Measurements from ENCODE around the gene ARHGAP25.

Gene ARHGAP25

DNA sequence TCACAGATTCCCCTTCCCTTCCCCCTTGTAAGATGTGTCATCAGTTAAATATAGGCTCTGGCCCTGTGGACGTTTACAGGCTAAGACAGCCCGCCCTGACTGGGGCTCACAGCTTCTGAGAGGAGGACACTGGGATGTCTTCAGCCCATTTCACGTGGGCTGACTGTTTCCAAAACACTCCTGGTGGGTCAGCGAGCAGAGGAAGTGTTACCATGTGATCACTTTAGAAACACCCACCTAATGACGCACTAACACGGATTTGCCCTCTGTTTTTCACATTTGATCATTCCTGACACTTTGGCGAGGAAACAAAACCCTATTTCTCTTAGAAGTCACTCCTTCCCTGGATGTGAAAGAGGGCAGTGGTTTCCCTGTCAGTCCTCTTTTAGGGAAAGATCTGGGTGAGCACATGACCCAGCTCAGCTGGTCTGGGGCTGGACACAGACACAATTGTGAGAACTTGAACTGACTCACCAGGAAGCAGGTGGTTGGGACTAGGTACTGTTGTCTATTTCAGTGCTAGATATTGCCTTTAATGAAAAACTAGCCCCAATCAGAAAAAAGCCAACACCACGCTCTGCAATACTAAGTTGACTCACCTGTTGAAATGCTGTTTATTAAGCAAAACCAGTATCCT is 97.7 kb downstream of the ARHGAP25 start:
- DNase-seq (ENCODE audit: low read depth) = no peak

DNA sequence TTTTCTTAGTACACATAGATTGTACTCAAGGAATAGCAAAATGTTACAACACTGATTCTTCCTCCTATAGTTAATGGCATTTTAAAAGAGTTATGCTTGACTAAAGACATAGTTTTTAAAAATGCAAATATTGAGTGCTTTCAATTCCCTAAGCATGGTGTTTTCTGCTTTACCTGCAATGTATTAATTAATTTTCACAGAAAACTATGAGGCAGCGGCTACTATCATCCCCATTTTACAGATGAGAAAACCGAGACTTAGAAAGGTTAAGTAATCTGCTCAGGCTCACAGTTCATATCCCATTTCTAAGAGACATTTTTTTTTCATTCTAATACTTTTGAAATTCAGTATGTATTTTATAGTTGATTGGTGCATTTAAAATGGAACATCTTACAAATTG is 98.6 kb downstream of the ARHGAP25 start:
- no peak for DNase-seq (ENCODE audit: low read depth)

DNA sequence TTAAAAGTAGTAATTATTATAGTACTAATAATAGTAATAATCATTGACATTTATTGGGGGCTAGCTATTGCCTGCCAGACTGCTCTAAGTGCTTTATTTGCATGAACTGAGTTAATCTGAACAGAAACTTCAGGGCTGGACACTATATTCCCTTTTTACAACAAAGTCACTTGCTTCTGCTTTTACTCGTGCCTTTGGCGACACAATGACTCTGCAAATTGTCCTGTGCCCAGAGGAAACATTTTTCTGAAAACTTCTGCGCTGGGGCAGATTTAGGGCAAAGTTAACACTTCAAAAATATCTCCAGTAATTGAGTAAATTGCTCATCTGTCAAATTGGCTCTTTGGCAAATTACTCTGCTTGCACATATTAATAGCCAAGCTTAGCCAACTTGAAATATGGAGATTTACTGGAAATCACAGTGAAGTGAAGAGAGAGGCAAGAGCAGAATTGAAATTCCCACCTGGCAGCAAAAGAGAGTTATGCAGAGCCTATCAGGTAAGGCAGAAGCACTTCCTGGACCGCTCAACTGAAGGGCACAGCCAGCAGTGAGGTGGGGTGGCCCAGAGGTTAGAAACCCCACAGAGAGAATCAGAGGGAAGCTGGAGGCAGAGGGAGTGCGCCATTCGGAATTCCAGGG is 100.2 kb downstream of the ARHGAP25 start:
- DNase-seq (ENCODE audit: low read depth) = no peak

DNA sequence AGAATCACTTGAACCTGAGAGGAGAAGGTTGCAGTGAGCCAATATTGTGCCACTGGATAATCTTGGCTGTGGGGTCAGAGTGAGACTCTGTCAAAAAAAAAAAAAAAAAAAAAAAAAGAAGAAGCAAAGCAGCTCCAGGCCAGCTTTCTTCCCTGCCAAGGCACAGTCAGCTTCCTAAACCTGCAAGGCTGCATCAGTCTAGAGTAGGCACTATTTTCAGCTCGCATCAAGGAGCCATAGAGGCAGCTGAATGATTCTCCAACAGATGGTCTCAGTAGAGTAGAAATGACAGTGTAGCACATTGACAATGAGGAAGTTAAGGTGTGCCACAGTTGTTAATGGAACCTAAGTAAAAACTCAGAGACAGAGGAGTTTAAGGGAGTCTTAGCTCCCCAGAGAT is 101.0 kb downstream of the ARHGAP25 start:
- no peak for DNase-seq (ENCODE audit: low read depth)

DNA sequence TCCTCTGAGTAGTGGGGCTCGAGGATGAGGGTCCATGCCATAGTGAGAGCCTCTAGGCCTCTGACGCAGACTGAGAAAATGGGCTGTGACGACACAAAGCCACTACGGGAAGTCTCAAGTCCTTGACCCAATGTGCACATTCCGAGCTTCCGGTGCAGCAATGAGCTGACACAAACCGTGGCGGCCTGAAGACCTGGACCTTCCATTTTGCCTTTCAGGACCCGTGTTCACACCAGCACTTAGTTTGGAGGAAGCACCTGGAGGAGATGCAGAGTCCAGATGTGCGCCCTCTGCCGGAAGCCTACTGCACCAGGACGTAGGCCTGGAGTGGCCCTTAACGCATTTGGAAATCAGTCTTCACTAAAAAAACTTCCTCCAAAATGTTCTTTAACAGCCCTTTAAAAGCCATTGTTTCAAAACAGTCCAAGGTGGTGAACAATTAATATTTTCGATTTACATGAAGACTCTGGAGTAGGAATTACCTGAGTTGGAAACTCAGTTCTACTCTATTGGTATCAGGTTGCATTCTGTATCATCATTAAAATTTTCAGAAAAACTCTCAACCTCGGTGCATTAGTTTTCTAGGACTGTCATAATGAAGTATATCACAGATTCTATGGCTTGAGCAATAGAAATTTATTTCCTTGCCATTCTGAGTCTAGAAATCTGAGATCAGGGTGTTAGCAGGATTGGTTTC is 102.7 kb downstream of the ARHGAP25 start:
- peak; percentile 16 for DNase-seq (ENCODE audit: low read depth)

DNA sequence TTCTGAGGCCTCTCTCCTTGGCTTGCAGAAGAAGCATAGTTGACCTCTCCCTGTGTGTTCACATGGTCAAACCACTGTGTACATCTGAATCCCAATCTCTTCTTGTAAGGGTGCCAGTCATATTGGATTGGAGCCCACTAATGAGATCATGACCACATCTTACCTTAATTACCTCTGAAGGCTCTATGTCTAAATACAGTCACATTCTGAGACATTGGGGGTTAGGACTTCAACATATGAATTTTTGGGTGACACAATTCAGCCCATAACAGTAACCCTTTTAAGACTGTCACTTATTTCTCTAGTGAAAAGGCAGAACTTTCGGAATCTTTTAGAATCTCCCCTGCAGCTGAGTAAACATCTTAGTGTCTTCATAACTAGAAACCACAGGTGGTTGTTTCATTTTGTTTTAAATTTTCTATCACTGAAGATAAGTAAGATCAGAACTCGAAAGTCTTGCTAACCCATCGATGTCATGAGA is 103.3 kb downstream of the ARHGAP25 start:
- DNase-seq (ENCODE audit: low read depth) = no peak

DNA sequence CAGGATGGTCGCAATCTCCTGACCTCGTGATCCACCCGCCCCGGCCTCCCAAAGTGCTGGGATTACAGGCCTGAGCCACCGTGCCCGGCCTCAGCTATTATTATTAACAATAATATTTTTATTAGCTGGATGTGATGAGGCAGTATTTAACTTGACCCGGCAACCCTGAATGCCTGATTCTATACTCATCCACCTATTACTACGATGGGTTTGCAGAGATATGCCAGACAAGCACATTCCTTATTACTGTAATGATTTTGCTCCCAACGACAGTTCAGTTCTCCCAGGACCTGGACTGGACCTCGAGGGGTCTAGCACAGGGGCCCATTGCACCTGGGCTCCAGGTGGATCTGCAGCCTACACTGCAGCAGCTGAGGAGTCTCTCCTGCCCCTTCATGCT is 104.0 kb downstream of the ARHGAP25 start:
- no peak for DNase-seq (ENCODE audit: low read depth)

DNA sequence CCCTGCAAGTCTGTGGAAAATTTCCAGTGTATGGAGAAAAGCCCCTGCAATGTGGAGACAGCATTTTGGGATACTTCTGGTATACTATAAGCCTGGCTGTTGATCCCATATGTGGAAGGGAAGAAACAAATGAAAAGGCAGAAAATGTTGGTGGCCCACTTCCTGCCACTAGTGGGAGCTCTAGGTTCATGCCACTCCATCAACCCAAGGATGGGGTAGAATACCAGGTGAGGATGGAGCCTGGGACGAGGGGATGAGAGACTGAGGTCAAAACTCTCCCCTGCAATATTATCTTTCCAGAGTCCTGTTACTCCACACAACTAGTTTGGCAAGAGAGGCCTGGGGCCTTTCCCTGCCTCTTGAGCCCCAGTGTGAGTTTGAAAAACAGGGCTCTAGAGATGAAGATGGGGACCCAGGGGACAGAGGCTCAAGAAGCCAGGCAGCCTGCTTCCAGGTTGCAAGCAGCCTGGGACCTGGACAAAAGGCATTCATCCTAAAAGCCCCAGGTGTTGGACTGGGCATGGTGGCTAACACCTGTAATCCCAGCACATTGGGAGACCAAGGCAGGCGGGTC is 104.7 kb downstream of the ARHGAP25 start:
- DNase-seq (ENCODE audit: low read depth) = no peak

DNA sequence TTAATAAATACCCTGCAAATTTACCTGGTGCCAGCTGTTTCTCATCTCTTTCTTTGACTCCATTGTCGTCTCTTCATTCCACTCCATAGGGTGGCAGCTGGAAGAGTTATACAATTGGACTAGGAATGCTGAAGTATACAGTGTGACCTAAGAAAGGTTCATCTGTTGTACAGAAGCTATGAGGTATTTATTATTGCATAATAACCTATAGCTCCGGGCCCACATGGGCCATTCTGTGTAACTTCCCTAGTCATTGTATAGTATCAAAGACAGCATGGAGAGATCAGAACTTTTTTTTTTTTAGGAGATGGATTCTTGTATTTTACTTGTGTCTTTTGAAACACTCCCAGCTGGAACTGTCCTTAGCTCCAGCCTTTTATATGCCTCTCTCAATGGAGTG is 110.4 kb downstream of the ARHGAP25 start:
- no peak for DNase-seq (ENCODE audit: low read depth)

DNA sequence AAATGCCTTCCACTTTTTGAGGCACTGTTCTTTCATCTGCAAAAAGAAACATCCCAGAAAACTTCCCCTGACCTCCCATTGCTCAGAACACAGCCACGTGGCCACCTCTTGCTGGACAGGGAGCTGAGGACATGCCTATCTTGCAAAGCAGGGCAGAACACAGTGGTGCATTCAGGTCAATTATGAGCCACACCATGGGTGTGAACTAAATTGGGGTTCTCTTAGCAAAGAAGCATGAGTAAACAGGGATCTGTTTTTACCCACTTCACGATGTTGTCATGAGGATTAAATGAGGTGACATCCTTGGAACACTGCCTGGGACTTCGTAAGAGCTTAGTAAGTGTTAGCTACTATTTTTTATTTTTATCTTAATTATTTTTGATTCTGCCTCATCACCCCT is 111.5 kb downstream of the ARHGAP25 start:
- DNase-seq (ENCODE audit: low read depth) = no peak

DNA sequence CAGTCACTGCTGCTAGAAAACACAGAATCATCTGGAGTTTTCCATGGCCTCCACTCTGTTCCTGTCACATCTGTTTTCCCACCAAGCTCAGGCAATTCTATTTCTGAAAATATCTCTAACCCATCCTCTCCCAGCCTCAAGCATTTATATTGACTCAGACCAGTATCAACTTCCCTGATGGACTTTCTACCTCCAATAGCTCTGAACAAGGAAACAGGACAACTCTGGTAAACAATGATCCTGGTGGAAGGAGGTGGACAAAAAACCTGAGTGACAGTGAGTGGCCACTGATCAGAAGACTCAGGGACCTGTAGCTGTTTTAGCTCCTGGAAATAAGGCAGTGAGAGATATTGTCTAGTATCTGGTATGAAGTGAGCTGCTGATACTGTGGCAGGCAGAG is 113.1 kb downstream of the ARHGAP25 start:
- DNase-seq (ENCODE audit: low read depth) = no peak

DNA sequence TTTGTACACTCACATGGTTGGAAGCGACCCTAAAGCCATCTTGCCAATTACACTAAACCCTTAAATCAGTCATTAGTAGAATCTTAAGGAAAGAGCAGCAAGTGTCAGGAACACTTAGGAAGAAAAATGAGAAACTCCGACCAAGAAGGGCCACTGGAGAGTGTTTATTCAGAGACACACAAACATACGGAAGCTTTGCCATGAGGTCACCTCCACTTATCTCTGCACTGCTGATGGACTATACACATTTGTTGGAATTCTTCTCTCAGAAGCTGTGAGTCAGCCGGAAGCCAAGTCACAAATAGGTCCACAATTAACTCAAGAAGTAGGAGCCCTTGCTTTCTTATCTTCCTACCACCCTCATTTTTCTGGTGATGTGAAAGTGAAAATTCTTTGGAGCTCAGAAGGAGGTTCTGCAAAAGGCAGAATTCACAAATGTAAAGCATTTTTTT is 115.0 kb downstream of the ARHGAP25 start:
- DNase-seq (ENCODE audit: low read depth) = no peak

DNA sequence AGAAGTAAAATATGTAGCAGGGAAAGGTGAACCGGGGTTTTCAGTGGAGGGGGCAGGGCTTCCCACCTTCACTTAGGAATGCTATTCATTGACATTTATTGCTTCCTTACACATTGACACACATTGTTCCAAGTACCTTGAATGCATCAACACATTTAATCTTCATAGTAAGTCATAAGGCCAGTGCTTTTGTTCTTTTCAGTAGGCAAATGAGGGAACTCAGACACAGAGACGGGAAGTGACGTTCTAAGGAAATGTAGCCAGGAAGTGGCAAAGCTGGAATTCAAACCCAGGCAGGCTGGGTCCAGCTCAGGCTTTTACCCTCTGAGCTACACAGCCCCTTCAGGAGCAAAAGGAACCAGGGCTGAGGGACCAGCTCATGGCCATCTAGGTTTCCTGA is 115.9 kb downstream of the ARHGAP25 start:
- no peak for DNase-seq (ENCODE audit: low read depth)

DNA sequence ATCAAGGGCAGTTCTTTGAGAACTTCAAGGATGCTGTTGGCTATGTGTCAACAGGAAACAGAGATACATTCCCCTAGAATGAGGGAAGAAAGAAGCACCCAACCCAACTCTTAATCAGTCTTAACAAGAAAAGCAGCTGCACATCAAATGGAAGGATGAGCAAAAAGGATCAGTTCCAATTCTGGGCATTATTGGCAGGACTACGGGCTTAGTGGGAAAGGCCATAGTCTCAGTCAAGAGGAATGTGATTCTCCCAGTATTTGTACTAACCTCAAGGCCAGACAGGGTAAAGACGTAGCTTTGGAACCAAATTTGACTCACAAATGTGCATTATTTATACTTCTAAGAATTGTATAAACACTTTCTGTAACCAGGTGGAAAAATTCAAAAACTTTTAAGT is 118.4 kb downstream of the ARHGAP25 start:
- no peak for DNase-seq (ENCODE audit: low read depth)

DNA sequence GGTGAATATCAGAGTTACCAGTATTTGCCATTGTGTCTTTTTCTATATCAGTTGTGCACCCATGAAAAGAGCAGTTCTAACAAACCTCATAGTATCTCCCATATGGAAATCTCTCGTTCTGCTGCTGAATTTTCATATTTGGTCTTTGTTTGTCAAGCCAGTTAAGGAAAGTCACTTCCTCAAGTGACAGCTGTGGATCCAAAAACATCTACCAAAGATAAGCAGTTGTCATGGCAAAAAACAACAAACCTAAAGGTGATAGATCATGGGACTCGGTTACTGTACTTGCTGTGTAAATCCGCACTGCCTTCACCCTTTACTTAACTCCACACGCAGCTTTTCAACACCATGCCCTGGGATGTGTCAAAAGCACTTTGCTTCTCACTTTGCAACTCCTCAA is 119.3 kb downstream of the ARHGAP25 start:
- no peak for DNase-seq (ENCODE audit: low read depth)

DNA sequence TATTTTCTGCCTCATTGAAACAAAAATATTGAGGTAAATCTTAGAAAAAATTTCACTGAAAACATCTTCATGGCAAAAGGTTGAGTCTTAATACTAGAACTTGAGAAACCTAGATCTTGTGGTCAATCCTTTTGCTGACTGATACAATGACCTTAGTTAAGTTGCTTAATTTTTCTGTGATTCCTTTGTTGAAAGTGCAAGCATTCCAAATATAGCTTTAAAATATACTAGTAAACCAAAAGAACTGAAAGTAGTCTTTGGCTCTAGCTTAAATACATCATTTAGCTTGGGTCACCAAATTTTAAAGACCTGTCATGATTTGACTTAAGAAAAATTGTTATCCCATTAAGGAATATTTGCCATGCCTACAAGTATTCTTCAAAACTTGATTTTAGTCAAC is 119.9 kb downstream of the ARHGAP25 start:
- no peak for DNase-seq (ENCODE audit: low read depth)

DNA sequence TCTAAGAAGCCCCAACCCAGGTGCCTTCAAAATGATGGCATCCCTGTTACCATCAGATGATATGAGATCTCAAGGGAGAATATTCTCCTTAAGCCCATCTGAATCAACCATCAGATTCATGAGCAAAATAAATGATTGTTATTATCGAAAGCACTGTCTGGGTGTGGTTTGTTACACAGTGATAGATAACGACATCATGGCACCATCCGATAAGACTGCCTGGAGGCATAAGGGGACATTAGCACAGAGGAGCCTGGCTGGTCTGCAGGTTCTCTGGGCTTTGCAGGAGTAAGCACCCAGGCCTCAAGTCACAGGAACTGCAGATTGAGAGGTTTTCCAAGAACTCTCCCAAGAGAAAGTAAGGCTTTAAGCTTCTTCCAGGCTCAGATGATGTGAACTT is 120.9 kb downstream of the ARHGAP25 start:
- no peak for DNase-seq (ENCODE audit: low read depth)

DNA sequence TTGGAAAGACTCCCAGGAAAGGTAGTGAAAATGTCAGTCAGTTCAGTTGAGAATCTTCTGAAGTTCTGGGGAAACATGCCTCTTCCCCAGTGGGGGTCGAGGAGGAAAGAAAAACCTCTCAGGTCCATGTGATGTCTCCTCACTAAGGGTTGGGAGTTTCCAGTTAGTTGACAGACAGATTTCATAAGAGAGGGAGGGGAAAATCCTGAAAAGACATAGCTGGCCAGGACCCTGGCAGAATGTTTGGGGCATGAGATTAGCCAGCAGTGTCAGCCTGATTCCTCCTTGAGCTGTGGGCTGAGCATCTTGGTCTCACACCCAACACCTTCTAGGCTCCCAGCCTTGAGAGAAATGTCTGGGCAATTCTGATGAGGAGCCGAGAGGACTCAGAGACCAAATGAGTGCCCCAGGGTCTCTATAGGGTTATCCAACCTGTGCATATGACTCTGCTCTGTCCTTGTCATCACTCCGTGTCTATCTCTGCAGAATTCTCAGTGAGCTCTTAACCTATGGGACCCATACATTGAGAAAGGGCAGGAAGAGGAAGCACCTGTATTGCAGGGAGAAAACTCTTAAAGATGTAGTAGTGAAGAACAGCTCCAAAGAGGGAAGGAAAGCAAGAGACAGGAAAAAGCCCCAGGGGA is 122.7 kb downstream of the ARHGAP25 start:
- DNase-seq (ENCODE audit: low read depth) = no peak

DNA sequence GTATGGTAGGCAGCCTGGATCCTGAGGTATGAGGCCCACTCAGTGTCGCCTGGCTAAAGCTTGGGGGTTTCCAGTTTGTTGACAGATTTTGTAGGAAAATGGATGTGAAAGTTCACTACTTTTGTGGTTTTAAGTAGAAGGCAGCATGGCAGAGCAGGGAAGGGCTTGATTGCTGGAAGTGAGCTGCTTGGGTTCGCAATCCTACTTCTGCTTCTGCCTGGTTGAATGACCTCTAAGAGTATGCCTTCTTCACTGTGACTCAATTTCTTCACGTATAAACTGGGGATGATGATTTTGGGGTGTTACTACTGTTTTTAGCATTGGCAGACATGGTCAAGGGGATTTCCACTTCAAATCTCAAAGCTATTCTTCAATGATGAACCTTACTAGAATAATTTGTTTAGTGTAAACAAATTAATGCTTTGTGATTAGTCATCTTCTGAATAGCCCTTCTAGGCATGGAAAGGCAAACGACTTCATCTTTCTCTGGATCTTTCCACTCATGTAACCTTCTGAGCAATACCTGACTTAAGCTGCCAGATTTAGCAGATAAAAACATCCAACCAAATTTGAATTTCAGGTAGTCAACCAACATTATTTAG is 123.3 kb downstream of the ARHGAP25 start:
- no peak for DNase-seq (ENCODE audit: low read depth)

DNA sequence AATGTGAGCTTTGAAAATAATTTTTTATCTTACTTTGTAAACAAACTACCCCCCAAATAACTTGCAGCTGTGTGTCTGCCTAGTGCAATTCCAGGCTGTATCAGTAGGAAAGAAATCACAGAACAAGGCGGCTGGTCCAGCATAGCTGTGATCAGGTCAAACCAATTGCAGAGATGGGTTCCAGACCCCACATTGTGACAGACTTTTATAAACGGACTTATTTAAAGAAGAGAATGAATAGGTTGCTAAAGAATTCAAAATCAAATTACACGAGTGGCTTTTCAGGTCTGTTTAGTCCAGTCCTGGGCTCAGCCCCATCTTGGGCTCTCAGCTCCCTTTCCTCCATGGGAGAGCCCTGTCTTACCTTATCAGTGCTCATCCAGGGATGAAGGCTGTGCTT is 125.5 kb downstream of the ARHGAP25 start:
- no peak for DNase-seq (ENCODE audit: low read depth)

DNA sequence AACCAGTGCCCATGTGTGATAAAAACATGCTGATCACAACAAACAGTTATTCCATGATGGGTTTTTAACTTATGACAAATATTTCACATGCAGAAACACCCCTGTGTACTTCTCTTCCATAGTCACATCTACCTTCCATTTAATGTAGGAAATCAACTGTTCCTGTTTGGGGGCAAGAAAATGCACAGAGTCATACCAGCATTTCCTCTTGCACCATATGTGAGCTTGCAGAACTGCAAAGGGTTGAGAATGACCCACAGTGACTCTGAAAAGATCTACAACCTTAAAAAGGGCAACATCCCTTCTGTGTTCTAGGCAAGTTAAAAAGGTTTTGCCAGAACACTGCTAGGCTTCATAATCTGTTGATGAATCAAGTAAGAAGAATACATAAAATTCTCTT is 126.7 kb downstream of the ARHGAP25 start:
- DNase-seq (ENCODE audit: low read depth) = no peak

DNA sequence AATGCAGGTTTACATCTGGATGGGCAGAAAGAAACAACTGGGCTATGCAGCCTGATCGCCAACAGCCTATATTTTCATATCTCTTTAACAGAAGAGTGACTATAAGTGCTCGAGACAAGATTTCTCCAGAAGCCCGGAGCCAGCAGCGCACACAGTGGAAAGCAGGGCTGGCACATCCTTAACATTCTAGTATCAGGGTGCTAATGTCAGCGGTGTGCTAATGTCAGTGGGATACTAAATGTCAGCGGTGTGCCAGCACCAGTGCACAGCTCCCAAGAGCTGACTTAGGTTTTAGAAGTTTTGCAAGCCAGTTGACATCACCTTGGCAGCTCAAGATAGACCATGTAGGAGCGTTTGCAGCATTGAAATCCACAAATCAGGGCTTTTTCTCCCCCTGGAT is 128.3 kb downstream of the ARHGAP25 start:
- no peak for DNase-seq (ENCODE audit: low read depth)
